HEK293T (cell line): Measurements from ENCODE around the gene ATP8A1.

Source experiments
- ARNT ChIP-seq: fragments of 450-650 bp; IDR thresholded peaks from 2 replicates; pipeline ENCODE4 v1.6.1; 2017; ENCODE audit warnings: mild to moderate bottlenecking
- CTBP1 ChIP-seq: fragments of 450-650 bp; IDR thresholded peaks from 2 replicates; pipeline ENCODE4 v1.6.1; 2016; ENCODE audit warnings: borderline replicate concordance
- FOXM1 ChIP-seq: fragments of 450-650 bp; IDR thresholded peaks from 2 replicates; pipeline ENCODE4 v1.6.1; 2017; ENCODE audit warnings: mild to moderate bottlenecking, borderline replicate concordance
- HDGF ChIP-seq: fragments of 450-650 bp; IDR thresholded peaks from 2 replicates; pipeline ENCODE4 v1.6.1; 2017; ENCODE audit warnings: antibody characterized with exemption, borderline replicate concordance
- NFRKB ChIP-seq: fragments of 450-650 bp; IDR thresholded peaks from 2 replicates; pipeline ENCODE4 v1.6.1; 2016; ENCODE audit warnings: mild to moderate bottlenecking, moderate library complexity
- SP1 ChIP-seq: fragments of 450-650 bp; IDR thresholded peaks from 2 replicates; pipeline ENCODE4 v1.6.1; 2017
- ZNF384 ChIP-seq: fragments of 450-650 bp; IDR thresholded peaks from 2 replicates; pipeline ENCODE4 v1.6.1; 2016

DNA sequence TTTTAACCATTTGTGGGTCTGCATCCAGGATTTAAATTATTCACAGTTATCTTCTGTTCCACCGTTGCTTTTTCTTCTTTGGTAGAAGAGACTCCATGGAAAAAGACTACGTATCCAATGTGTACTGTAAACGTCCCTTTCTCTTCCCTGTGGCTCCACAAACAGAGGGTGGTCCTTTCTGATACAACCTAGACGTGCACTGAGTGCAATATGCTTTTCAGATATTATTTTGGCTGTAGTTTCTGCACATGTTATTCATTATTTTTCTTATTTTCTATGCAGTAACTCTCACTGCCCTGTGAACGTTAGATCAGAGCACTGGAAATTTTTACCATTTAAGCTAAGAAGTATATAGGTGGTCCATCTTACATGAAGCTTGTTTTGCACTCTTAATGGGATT lies 186.9 kb downstream of the ATP8A1 start:
- TF ChIP-seq CTBP1: no peak
- TF ChIP-seq FOXM1: no peak
- TF ChIP-seq HDGF: no peak
- TF ChIP-seq NFRKB: no peak
- TF ChIP-seq SP1: no peak
- TF ChIP-seq ARNT: no peak
- no peak for TF ChIP-seq ZNF384
